Thyroid gland (tissue), 4 donors: ENCODE measurements around the gene AP2S1.

Experiments
- POLR2A ChIP-seq, 2 donors: fragments of 450-650 bp; IDR thresholded peaks; one replicate each; pipeline ENCODE4 v1.6.1; 2017; ENCODE audit warnings: antibody characterized with exemption in 2 of 2, mild to moderate bottlenecking in 2 of 2, moderate library complexity in 1 of 2
- TF ChIP-seq, protein P1 (sequence below), 6 experiments: fragments of 200-600 bp in 3 of 6; fragments of 450-650 bp in 3 of 6; sonication (generic) in 3 of 6; IDR thresholded peaks; one replicate each; pipeline ENCODE4 v1.5.1; 2016 to 2019; ENCODE audit warnings: antibody characterized with exemption in 6 of 6, mild to moderate bottlenecking in 2 of 6, inconsistent platforms in 1 of 6, moderate library complexity in 1 of 6

DNA sequence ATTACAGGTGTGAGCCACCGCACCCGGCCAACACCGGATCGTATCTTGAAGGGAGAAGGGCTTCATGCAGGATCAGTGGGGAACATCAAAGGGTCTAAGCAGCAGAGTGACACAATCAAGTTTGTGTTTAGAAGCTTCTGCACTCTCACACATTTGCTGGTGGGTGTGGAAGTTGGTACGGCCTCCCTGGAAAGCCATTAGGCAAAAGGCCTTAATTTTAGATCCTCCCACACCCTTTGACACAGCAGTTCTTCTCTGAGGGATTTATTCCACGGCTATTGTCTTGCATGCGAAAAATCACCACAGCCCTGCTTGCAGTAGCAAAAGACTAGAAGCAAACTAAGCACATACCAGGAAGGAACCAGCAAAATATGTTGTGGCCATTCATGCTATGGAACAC lies 44.0 kb downstream of the AP2S1 start:
- TF ChIP-seq, protein P1, sequence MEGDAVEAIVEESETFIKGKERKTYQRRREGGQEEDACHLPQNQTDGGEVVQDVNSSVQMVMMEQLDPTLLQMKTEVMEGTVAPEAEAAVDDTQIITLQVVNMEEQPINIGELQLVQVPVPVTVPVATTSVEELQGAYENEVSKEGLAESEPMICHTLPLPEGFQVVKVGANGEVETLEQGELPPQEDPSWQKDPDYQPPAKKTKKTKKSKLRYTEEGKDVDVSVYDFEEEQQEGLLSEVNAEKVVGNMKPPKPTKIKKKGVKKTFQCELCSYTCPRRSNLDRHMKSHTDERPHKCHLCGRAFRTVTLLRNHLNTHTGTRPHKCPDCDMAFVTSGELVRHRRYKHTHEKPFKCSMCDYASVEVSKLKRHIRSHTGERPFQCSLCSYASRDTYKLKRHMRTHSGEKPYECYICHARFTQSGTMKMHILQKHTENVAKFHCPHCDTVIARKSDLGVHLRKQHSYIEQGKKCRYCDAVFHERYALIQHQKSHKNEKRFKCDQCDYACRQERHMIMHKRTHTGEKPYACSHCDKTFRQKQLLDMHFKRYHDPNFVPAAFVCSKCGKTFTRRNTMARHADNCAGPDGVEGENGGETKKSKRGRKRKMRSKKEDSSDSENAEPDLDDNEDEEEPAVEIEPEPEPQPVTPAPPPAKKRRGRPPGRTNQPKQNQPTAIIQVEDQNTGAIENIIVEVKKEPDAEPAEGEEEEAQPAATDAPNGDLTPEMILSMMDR (IDR thresholded peaks at IDR 0.05): no peak
- TF ChIP-seq POLR2A (IDR thresholded peaks at IDR 0.05): no peak
